ENCODE results near the gene CFL2. TPM values are rescaled to one million over a fixed set of nuclear protein-coding genes. Genes with fewer than 3 reads are reported as not detected.

CFL2 gene
- total RNA-seq, 3 donors from 2014 or later: 6.5 to 126 (median 20.9) TPM

DNA sequence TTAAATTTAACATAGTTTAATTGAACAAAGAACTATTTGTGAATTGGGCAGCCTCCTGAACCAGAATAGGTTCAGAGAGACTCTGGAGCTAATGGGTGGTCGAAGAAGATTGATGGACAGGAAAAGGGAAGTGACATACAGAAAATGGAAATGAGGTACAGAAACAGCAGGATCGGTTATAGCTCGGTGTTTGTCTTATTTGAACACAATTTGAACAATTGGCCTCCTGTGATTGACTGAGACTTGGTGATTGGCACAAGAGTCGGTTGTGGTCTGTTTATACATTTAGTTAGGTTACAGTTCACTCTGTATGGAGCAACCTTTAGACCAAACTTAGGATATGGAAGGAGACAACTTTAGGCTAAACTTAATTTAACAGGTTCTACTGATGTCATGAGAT is 18.4 kb upstream of the CFL2 start:
- Histone ChIP-seq H3K4me1 (ENCODE audit: low read depth) (no peaks in the 10 kb centered on the region), H3K36me3 (ENCODE audit: low read depth) (no peaks in the 10 kb centered on the region), H3K9me3 (no peaks in the 10 kb centered on the region), H3K4me3 (no peak overlapping the region)
- TF ChIP-seq, protein P1, sequence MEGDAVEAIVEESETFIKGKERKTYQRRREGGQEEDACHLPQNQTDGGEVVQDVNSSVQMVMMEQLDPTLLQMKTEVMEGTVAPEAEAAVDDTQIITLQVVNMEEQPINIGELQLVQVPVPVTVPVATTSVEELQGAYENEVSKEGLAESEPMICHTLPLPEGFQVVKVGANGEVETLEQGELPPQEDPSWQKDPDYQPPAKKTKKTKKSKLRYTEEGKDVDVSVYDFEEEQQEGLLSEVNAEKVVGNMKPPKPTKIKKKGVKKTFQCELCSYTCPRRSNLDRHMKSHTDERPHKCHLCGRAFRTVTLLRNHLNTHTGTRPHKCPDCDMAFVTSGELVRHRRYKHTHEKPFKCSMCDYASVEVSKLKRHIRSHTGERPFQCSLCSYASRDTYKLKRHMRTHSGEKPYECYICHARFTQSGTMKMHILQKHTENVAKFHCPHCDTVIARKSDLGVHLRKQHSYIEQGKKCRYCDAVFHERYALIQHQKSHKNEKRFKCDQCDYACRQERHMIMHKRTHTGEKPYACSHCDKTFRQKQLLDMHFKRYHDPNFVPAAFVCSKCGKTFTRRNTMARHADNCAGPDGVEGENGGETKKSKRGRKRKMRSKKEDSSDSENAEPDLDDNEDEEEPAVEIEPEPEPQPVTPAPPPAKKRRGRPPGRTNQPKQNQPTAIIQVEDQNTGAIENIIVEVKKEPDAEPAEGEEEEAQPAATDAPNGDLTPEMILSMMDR (IDR thresholded peaks at IDR 0.05): no peak
- ATAC-seq (no peak), DNase-seq (no peak)
- intact Hi-C loops (cut with DNase I, micrococcal nuclease): no loop called here

DNA sequence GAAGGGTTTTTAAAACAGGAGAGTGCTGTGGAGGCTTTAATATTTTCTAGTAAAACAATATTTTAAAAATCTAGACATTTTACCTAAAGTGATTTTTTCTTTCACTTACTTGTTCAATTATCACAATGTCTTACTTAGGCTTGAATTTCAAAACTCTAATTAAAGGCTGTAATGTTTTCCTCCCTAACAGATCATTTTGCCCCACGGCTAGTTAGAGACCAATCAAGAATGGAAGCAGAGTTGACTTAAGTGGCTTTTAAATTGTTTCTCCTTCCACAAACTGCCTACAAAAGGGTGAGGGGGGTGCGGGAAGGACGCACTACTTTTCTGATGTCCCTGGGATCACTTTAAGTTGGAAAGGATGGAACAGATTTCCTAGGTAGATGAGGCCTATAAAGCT is 9.5 kb upstream of the CFL2 start:
- Histone ChIP-seq H3K4me3 (no peak overlapping the region), H3K4me1 (ENCODE audit: low read depth) (no peaks in the 10 kb centered on the region), H3K9me3 (no peaks in the 10 kb centered on the region), H3K36me3 (ENCODE audit: low read depth) (no peaks in the 10 kb centered on the region)
- ATAC-seq: no peak
- TF ChIP-seq, protein P1 (IDR thresholded peaks at IDR 0.05): no peak
- DNase-seq: no peak
- intact Hi-C loops (cut with DNase I, micrococcal nuclease): loop anchor here in 1 of 2 donors (5.0 kb wide), 1 partner anchor 52 kb away; no protein-coding TSS in a partner anchor

DNA sequence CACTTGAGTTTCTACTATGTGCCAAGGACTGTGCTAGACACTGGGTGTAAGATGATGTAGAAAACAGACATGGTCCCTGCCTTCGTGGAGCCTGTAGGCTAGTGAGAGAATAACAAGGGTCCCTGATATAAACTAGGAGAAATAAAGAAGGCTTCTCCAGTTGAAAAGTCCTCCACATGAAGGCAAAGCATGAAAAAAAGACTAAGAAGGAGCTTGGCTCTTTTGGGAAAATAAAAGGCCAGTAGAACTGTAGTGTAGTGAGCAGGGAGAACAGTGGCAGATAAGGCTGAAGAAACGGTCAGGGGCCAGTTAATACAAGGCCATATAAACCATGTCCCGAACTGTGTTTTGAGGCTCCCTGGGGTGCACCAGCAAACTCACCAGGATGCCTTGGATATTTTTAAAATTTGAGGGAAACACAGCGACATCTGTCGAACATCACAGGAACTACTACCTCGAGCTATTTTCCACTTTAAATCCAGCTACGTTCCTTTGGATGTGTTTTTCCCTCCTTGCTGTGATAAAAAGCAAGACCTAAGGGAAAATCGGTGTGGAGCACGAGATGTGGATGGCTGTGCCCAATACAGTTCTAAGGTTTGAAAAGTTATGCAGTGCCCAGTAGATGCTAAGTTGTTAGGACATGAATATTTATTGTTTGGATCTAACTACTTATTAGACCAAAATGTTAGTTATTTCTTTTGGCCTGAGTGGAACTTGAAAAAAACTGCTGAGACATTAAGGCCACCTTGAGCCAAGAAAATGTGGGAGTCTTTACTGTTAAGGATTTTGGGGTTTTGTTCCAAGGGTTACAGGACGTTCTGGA is 8.5 kb upstream of the CFL2 start:
- ATAC-seq: peak; percentile 66
- intact Hi-C loops (cut with DNase I, micrococcal nuclease): loop anchor here in 1 of 2 donors (5.0 kb wide), 1 partner anchor 51 kb away; no protein-coding TSS in a partner anchor
- TF ChIP-seq, protein P1 (IDR thresholded peaks at IDR 0.05): peak; percentile 61
- H3K9me3 ChIP-seq: no peaks in the 10 kb centered on the region
- no peak overlapping the region for H3K4me3 ChIP-seq
- DNase-seq: peak in 1 of 3 donors; percentile 69
- H3K36me3 ChIP-seq (ENCODE audit: low read depth): no peaks in the 10 kb centered on the region
- no peaks in the 10 kb centered on the region for H3K4me1 ChIP-seq (ENCODE audit: low read depth)

DNA sequence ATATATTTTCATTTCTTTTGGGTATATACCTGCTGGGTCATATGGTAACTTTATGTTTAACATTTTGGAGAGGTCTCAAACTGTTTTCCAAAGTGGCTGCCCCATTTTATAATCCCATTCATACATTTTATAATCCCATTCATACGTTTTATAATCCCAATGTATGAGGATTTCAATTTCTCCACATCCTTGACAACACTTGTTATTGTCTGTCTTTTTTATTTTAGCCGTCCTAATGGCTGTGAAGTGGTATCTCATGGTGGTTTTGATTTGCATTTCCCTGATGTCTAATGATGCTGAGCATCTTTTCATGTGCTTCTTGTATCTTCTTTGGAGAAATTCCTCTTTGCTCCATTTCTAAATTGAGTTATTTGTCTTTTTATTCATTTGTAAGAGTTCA is 6.7 kb upstream of the CFL2 start:
- no peaks in the 10 kb centered on the region for H3K4me1 ChIP-seq (ENCODE audit: low read depth)

DNA sequence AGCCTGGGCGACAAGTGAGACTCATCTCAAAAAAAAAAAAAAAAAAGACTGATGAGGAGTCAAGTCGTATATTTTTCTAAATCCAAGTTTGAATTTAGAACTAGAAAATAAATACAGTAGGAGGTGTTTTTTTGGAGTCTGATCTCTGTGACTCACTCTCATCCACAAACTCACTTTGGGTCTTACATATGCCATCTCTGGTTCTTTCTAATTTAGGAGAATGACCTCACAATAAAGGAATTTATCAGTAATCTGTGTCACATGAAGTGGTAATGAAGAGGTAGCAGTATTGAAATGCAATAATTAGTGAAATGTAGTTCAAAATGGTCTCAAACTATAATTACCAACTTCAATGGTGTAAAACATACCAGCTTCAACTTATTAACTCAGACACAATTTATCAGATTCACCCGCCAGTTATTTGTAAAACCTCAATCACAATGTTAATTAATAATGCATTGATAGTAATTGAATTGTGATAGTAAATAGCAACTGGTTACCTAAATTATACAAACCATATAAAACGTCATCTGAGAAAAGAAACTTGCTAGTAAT is 4.4 kb upstream of the CFL2 start:
- TF ChIP-seq, protein P1 (IDR thresholded peaks at IDR 0.05): no peak
- Histone ChIP-seq H3K9me3 (no peaks in the 10 kb centered on the region), H3K4me3 (no peak overlapping the region), H3K4me1 (ENCODE audit: low read depth) (no peaks in the 10 kb centered on the region), H3K36me3 (ENCODE audit: low read depth) (no peaks in the 10 kb centered on the region)
- intact Hi-C loops (cut with DNase I, micrococcal nuclease): loop anchor here in 1 of 2 donors (5.0 kb wide), 1 partner anchor 47 kb away; no protein-coding TSS in a partner anchor
- DNase-seq (no peak), ATAC-seq (no peak)

More for the DNA sequence above, 6.7 kb upstream of the CFL2 start:
- Histone ChIP-seq H3K4me3 (no peak overlapping the region), H3K9me3 (no peaks in the 10 kb centered on the region), H3K36me3 (ENCODE audit: low read depth) (no peaks in the 10 kb centered on the region)
- ATAC-seq (no peak), DNase-seq (no peak)
- intact Hi-C loops (cut with DNase I, micrococcal nuclease): loop anchor here in 1 of 2 donors (5.0 kb wide), 1 partner anchor 49 kb away; no protein-coding TSS in a partner anchor
- TF ChIP-seq, protein P1 (IDR thresholded peaks at IDR 0.05): no peak

All from mucosa of descending colon (tissue), 3 donors.